ENCODE measurements around the gene SPATA25. TPM values are rescaled to one million over a fixed set of nuclear protein-coding genes. Genes with fewer than 3 reads are reported as not detected.

The SPATA25 gene
- total RNA-seq, 1 experiment from 2014 or later: 0.12 TPM

DNA sequence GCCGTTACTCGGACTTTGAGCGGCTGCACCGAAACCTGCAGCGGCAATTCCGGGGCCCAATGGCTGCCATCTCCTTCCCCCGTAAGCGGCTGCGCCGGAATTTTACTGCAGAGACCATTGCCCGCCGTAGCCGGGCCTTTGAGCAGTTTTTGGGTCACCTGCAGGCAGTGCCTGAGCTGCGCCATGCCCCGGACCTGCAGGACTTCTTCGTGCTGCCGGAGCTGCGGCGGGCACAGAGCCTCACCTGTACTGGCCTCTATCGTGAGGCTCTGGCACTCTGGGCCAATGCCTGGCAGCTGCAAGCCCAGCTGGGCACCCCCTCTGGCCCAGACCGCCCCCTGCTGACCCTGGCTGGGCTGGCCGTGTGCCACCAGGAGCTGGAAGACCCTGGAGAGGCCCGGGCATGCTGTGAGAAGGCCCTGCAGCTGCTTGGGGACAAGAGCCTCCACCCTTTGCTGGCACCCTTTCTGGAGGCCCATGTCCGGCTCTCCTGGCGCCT lies 46.7 kb downstream of the SPATA25 start:
- no peak for DNase-seq (ENCODE audit: low spot score)

DNA sequence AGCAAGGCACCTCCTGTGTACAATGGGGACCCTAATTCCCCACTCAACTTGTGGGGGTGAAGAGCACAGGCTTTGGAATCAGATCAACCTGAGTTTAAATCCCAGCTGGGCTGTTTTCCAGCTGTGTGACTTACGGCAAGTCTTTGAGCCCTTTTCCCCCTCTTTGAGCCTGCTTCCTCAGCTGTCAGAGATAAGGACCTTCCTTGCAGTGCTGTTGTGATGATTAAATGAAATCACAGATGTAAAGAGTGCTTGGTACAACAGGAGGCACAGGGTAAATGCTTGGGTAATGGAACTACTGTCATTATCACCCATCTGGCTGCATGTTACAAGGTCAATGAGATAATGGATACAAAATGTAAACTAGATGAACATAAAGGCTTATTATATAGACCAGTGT lies 50.6 kb downstream of the SPATA25 start:
- no peak for DNase-seq (ENCODE audit: low spot score)

Other genes starting within 250 kb of the SPATA25 start
- gene WFDC11, start 217.4 kb downstream of the SPATA25 start, total RNA-seq (2014; rRNA removed; shearing (Covaris generic)): not detected in 2 replicates
- gene WFDC13, start 185.6 kb downstream of the SPATA25 start, total RNA-seq (2014; rRNA removed; shearing (Covaris generic)): not detected in 2 replicates
- gene WFDC10B, start 182.6 kb downstream of the SPATA25 start, total RNA-seq (2014; rRNA removed; shearing (Covaris generic)): not detected in 2 replicates
- not detected in 2 replicates for gene SPINT4, start 165.3 kb downstream of the SPATA25 start, total RNA-seq (2014; rRNA removed; shearing (Covaris generic))
- 0.52 and 9.8 TPM in 2 replicates for gene WFDC3, start 95.7 kb downstream of the SPATA25 start, total RNA-seq (2014; rRNA removed; shearing (Covaris generic))
- 22.4 and 22.6 TPM in 2 replicates for gene DNTTIP1, start 95.7 kb downstream of the SPATA25 start, total RNA-seq (2014; rRNA removed; shearing (Covaris generic))
- 194 and 288 TPM in 2 replicates for gene UBE2C, start 75.0 kb downstream of the SPATA25 start, total RNA-seq (2014; rRNA removed; shearing (Covaris generic))
- not detected in 2 replicates for gene TNNC2, start 60.3 kb downstream of the SPATA25 start, total RNA-seq (2014; rRNA removed; shearing (Covaris generic))
- gene SNX21, start 53.8 kb downstream of the SPATA25 start, total RNA-seq (2014; rRNA removed; shearing (Covaris generic)): 17.1 and 22.3 TPM in 2 replicates
- gene ACOT8, start 30.2 kb downstream of the SPATA25 start, total RNA-seq (2014; rRNA removed; shearing (Covaris generic)): 43.1 and 47.4 TPM in 2 replicates
- 3.5 and 4.6 TPM in 2 replicates for gene ZSWIM3, start 30.0 kb downstream of the SPATA25 start, total RNA-seq (2014; rRNA removed; shearing (Covaris generic))
- gene ZSWIM1, start 6.4 kb downstream of the SPATA25 start, total RNA-seq (2014; rRNA removed; shearing (Covaris generic)): 7.2 and 10.2 TPM in 2 replicates
- 0.99 and 1.8 TPM in 2 replicates for gene NEURL2, start 3.6 kb upstream of the SPATA25 start, total RNA-seq (2014; rRNA removed; shearing (Covaris generic))
- gene CTSA, start 3.7 kb upstream of the SPATA25 start, total RNA-seq (2014; rRNA removed; shearing (Covaris generic)): 102 and 150 TPM in 2 replicates
- gene PLTP, start 24.5 kb upstream of the SPATA25 start, total RNA-seq (2014; rRNA removed; shearing (Covaris generic)): 1.1 and 2.2 TPM in 2 replicates
- 5.2 and 7.7 TPM in 2 replicates for gene PCIF1, start 47.1 kb upstream of the SPATA25 start, total RNA-seq (2014; rRNA removed; shearing (Covaris generic))
- gene ZNF335, start 84.6 kb upstream of the SPATA25 start, total RNA-seq (2014; rRNA removed; shearing (Covaris generic)): 4.3 and 7.1 TPM in 2 replicates
- not detected in 2 replicates for gene MMP9, start 121.3 kb upstream of the SPATA25 start, total RNA-seq (2014; rRNA removed; shearing (Covaris generic))
- gene SLC12A5, start 141.6 kb upstream of the SPATA25 start, total RNA-seq (2014; rRNA removed; shearing (Covaris generic)): 0.21 and 4.3 TPM in 2 replicates
- 17.4 and 18.1 TPM in 2 replicates for gene NCOA5, start 202.3 kb upstream of the SPATA25 start, total RNA-seq (2014; rRNA removed; shearing (Covaris generic))
- 6.2 and 13.7 TPM in 2 replicates for gene CD40, start 230.7 kb upstream of the SPATA25 start, total RNA-seq (2014; rRNA removed; shearing (Covaris generic))

All from H4 (cell line).